HepG2 (cell line): Measurements from ENCODE around the gene LLGL2. TPM values are rescaled to one million over a fixed set of nuclear protein-coding genes. Genes with fewer than 3 reads are reported as not detected.
A peak's percentile ranks its signal among the peaks of the same experiment; 100 is the strongest.

Experiments
- ARID2 ChIP-seq: sonication (generic); formaldehyde crosslinking; IDR thresholded peaks from 2 replicates; pipeline ENCODE4 v1.8.1; 2022; ENCODE audit warnings: mild to moderate bottlenecking, missing genetic modification reagents, borderline replicate concordance
- CTCF ChIP-seq: sonication (generic); formaldehyde crosslinking; IDR thresholded peaks from 2 replicates; pipeline ENCODE4 v1.5.0; 2020; ENCODE audit warnings: mild to moderate bottlenecking, missing genetic modification reagents, moderate library complexity
- FOXA1 ChIP-seq, 2 experiments: fragments of 450-650 bp in 1 of 2; sonication (generic) in 1 of 2; formaldehyde crosslinking in 1 of 2; IDR thresholded peaks; 2 replicates each; pipeline versions ENCODE4 v1.4.0 to v1.6.1; 2016 to 2020; ENCODE audit warnings: missing genetic modification reagents in 1 of 2
- HOXD1 ChIP-seq: sonication (generic); formaldehyde crosslinking; IDR thresholded peaks from 2 replicates; pipeline ENCODE4 v1.5.0; 2020; ENCODE audit warnings: missing genetic modification reagents
- KDM5B ChIP-seq: sonication (generic); formaldehyde crosslinking; IDR thresholded peaks from 2 replicates; pipeline ENCODE4 v1.4.0; 2020; ENCODE audit warnings: missing genetic modification reagents, mild to moderate bottlenecking, borderline replicate concordance
- KLF9 ChIP-seq: IDR thresholded peaks from 2 replicates; pipeline ENCODE4 v1.6.1; 2016; ENCODE audit warnings: low read depth
- NCOA5 ChIP-seq: sonication (generic); formaldehyde crosslinking; IDR thresholded peaks from 2 replicates; pipeline ENCODE4 v1.4.0; 2020; ENCODE audit warnings: missing genetic modification reagents
- NR2C2 ChIP-seq: sonication (generic); formaldehyde crosslinking; IDR thresholded peaks from 2 replicates; pipeline ENCODE4 v1.4.0; 2020; ENCODE audit warnings: missing genetic modification reagents, mild to moderate bottlenecking, moderate library complexity, borderline replicate concordance
- RCOR2 ChIP-seq: IDR thresholded peaks from 2 replicates; pipeline ENCODE4 v1.6.1; 2016; ENCODE audit warnings: missing biosample characterization, missing genetic modification reagents
- XBP1 ChIP-seq: sonication (generic); formaldehyde crosslinking; IDR thresholded peaks from 2 replicates; pipeline ENCODE4 v1.5.0; 2020; ENCODE audit warnings: missing genetic modification reagents
- ZBTB44 ChIP-seq: sonication (generic); formaldehyde crosslinking; IDR thresholded peaks from 2 replicates; pipeline ENCODE4 v1.4.0; 2020; ENCODE audit warnings: missing genetic modification reagents
- ZBTB8A ChIP-seq: sonication (generic); formaldehyde crosslinking; IDR thresholded peaks from 2 replicates; pipeline ENCODE4 v1.4.0; 2020; ENCODE audit warnings: mild to moderate bottlenecking, low read depth, missing genetic modification reagents, borderline replicate concordance
- ZFAT ChIP-seq: sonication (generic); formaldehyde crosslinking; conservative IDR thresholded peaks from 2 replicates; pipeline ENCODE4 v1.8.1; 2023; ENCODE audit warnings: missing genetic modification reagents, inconsistent platforms
- ZFP90 ChIP-seq: sonication (generic); formaldehyde crosslinking; IDR thresholded peaks from 2 replicates; pipeline ENCODE4 v1.8.0; 2022; ENCODE audit warnings: missing genetic modification reagents, mild to moderate bottlenecking, inconsistent platforms, borderline replicate concordance
- ZNF546 ChIP-seq: sonication (generic); formaldehyde crosslinking; conservative IDR thresholded peaks from 2 replicates; pipeline ENCODE4 v1.8.1; 2023; ENCODE audit warnings: mild to moderate bottlenecking, missing genetic modification reagents
- ZNF749 ChIP-seq: sonication (generic); formaldehyde crosslinking; IDR thresholded peaks from 2 replicates; pipeline ENCODE4 v1.8.0; 2022; ENCODE audit warnings: mild to moderate bottlenecking, missing genetic modification reagents, moderate library complexity, borderline replicate concordance
- polyA plus RNA-seq, 8 experiments: library from polyadenylated mRNA; depleted of rRNA in 3 of 8; stranded (reverse) in 7 of 8; unstranded in 1 of 8; fragments of >200 nt; fragmentation: Illumina TruSeq in 4 of 8; extraction: Trizol in 4 of 8; gene quantifications; 2 replicates each; pipeline versions ENCODE4 v1.2.1 to v1.2.3, GENCODE V29; 2011 to 2016; ENCODE audit warnings: low read depth in 4 of 8, missing spikeins in 1 of 8, mixed read lengths in 1 of 8; ENCODE audit not compliant: insufficient read depth in 1 of 8
- total RNA-seq, 5 experiments: library from RNA; depleted of rRNA; stranded (reverse); fragments of >200 nt; fragmentation: Illumina TruSeq; extraction: Trizol; gene quantifications; 2 replicates each; pipeline ENCODE4 v1.2.3, GENCODE V29; 2016; ENCODE audit warnings: low read depth in 1 of 5
- TF ChIP-seq, protein P1 (sequence below): sonication (generic); formaldehyde crosslinking; IDR thresholded peaks from 2 replicates; pipeline ENCODE4 v1.8.1; 2022; ENCODE audit warnings: mild to moderate bottlenecking, missing genetic modification reagents
- TF ChIP-seq, protein P2 (sequence below): fragments of 450-650 bp; IDR thresholded peaks from 2 replicates; pipeline ENCODE4 v1.6.1; 2017; ENCODE audit warnings: mild to moderate bottlenecking
- TF ChIP-seq, protein P3 (sequence below): sonication (generic); formaldehyde crosslinking; IDR thresholded peaks from 2 replicates; pipeline ENCODE4 v1.8.1; 2023; ENCODE audit warnings: mild to moderate bottlenecking, missing genetic modification reagents, borderline replicate concordance

LLGL2 gene
- total and polyA plus RNA-seq, 2 of the 13 experiments (the other 11 are each of a cell fraction or from before 2014, with no cell fraction given): 83.0 to 86.7 TPM

- TF ChIP-seq NR2C2 (CRISPR knock-in tag) (no peak; the same call in 1 of the 2 replicates), ZNF749 (CRISPR knock-in tag) (peak; percentile 34; the same call in 1 of the 2 replicates), NCOA5 (CRISPR knock-in tag) (no peak), ZFAT (CRISPR knock-in tag) (no peak), ARID2 (CRISPR knock-in tag) (no peak), ZBTB44 (CRISPR knock-in tag) (0 out of 2 replicates have a peak, but pooled peaks have one; percentile 22), ZFP90 (CRISPR knock-in tag) (peak; percentile 91; the same call in 1 of the 2 replicates), HOXD1 (CRISPR knock-in tag) (peak; percentile 63), ZNF546 (0 out of 2 replicates have a peak, but pooled peaks have one; percentile 50), RCOR2 (peak; percentile 66; the same call in 1 of the 2 replicates), XBP1 (CRISPR knock-in tag) (no peak), KDM5B (CRISPR knock-in tag) (peak; percentile 86; the same call in 1 of the 2 replicates), KLF9 (CRISPR knock-in tag) (0 out of 2 replicates have a peak, but pooled peaks have one; percentile 33), FOXA1 (IDR thresholded peaks at IDR 0.05) (no peak), FOXA1 (CRISPR knock-in tag; IDR thresholded peaks at IDR 0.05) (peak; percentile 97), ZBTB8A (no peak), CTCF (CRISPR knock-in tag) (peak; percentile 46)
- TF ChIP-seq, protein P1, sequence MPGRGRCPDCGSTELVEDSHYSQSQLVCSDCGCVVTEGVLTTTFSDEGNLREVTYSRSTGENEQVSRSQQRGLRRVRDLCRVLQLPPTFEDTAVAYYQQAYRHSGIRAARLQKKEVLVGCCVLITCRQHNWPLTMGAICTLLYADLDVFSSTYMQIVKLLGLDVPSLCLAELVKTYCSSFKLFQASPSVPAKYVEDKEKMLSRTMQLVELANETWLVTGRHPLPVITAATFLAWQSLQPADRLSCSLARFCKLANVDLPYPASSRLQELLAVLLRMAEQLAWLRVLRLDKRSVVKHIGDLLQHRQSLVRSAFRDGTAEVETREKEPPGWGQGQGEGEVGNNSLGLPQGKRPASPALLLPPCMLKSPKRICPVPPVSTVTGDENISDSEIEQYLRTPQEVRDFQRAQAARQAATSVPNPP (CRISPR knock-in tag): no peak
- TF ChIP-seq, protein P2, sequence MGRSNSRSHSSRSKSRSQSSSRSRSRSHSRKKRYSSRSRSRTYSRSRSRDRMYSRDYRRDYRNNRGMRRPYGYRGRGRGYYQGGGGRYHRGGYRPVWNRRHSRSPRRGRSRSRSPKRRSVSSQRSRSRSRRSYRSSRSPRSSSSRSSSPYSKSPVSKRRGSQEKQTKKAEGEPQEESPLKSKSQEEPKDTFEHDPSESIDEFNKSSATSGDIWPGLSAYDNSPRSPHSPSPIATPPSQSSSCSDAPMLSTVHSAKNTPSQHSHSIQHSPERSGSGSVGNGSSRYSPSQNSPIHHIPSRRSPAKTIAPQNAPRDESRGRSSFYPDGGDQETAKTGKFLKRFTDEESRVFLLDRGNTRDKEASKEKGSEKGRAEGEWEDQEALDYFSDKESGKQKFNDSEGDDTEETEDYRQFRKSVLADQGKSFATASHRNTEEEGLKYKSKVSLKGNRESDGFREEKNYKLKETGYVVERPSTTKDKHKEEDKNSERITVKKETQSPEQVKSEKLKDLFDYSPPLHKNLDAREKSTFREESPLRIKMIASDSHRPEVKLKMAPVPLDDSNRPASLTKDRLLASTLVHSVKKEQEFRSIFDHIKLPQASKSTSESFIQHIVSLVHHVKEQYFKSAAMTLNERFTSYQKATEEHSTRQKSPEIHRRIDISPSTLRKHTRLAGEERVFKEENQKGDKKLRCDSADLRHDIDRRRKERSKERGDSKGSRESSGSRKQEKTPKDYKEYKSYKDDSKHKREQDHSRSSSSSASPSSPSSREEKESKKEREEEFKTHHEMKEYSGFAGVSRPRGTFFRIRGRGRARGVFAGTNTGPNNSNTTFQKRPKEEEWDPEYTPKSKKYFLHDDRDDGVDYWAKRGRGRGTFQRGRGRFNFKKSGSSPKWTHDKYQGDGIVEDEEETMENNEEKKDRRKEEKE: no peak
- TF ChIP-seq, protein P3, sequence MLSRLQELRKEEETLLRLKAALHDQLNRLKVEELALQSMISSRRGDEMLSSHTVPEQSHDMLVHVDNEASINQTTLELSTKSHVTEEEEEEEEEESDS: no peak
Measured at GRCh38 chr17:75511610-75512575, 13.6 kb upstream of the LLGL2 start (continued).
